Suprapubic skin (tissue), 4 donors: ENCODE results near the gene AMOTL1. TPM values are rescaled to one million over a fixed set of nuclear protein-coding genes. Genes with fewer than 3 reads are reported as not detected.

Source experiments
- DNase-seq, 2 donors: peaks; one replicate each; pipeline ENCODE4 v3.0.0-alpha.2; 2019; ENCODE audit warnings: low spot score in 2 of 2
- H3K27ac ChIP-seq: fragments of 200-600 bp; sonication (generic); one replicate; pipeline ENCODE4 v1.5.1; 2019
- H3K27me3 ChIP-seq: fragments of 200-600 bp; sonication (generic); one replicate; pipeline ENCODE4 v1.5.1; 2019
- H3K36me3 ChIP-seq: fragments of 200-600 bp; sonication (generic); one replicate; pipeline ENCODE4 v1.5.1; 2019
- H3K4me1 ChIP-seq: fragments of 200-600 bp; sonication (generic); one replicate; pipeline ENCODE4 v1.5.1; 2019
- H3K4me3 ChIP-seq: fragments of 200-600 bp; sonication (generic); one replicate; pipeline ENCODE4 v1.5.1; 2019; ENCODE audit warnings: mild to moderate bottlenecking
- H3K9me3 ChIP-seq: fragments of 200-600 bp; sonication (generic); one replicate; pipeline ENCODE4 v1.5.1; 2019
- EP300 ChIP-seq: sonication (generic); formaldehyde crosslinking; IDR thresholded peaks from one replicate; pipeline ENCODE4 v1.6.1; 2017; ENCODE audit warnings: antibody characterized with exemption
- POLR2A ChIP-seq, 2 donors: fragments of 450-650 bp; IDR thresholded peaks; one replicate each; pipeline ENCODE4 v1.6.1; 2017; ENCODE audit warnings: antibody characterized with exemption in 2 of 2, mild to moderate bottlenecking in 2 of 2, moderate library complexity in 2 of 2
- POLR2AphosphoS5 ChIP-seq, 3 donors: sonication (generic); formaldehyde crosslinking; IDR thresholded peaks; one replicate each; pipeline ENCODE4 v1.6.1; 2017; ENCODE audit warnings: antibody characterized with exemption in 3 of 3
- WGBS: methylation state at CpG from one replicate; pipeline ENCODE4 v1.1.5; 2018; 5-methylcytosine and 5-hydroxymethylcytosine counted together
- total RNA-seq, 4 donors: library from RNA; depleted of rRNA; stranded (reverse); fragments of >200 nt; gene quantifications; one replicate each; pipeline ENCODE4 v1.1.0, GENCODE V29; 2016
- TF ChIP-seq, protein P1 (sequence below), 2 donors: fragments of 200-600 bp in 1 of 2; fragments of 450-650 bp in 1 of 2; sonication (generic) in 1 of 2; IDR thresholded peaks; one replicate each; pipeline ENCODE4 v1.5.1; 2016 to 2019; ENCODE audit warnings: antibody characterized with exemption in 2 of 2, mild to moderate bottlenecking in 1 of 2, moderate library complexity in 1 of 2

Gene AMOTL1
- total RNA-seq, 4 donors from 2014 or later, result 69.7 to 86.9 (median 79.4) TPM

DNA sequence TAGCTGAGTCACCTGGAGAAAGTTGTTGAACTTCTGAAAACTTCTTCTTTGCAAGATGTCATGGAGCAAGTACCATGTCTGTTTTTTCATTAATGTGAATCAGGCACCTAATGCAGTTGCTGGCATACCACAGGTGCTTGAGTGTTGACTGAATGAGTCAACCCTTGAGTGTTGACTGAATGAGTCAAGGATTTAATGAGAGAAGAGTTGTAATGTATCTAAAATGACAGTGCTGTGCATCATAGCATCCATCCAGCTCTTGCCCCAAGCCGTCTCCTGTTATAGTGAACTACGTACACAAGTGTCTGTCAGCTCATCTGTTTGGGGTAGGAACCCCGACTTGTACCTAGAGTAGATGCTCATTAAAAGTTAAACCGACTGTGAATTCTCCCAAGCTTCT is 112.1 kb downstream of the AMOTL1 start:
- Histone ChIP-seq H3K9me3 (no peaks in the 10 kb centered on the region), H3K4me3 (no peak overlapping the region), H3K27me3 (no peaks in the 10 kb centered on the region), H3K36me3 (peaks cover 31% of the 10 kb centered on the region), H3K4me1 (peaks cover 17% of the 10 kb centered on the region), H3K27ac (no peak overlapping the region)
- TF ChIP-seq POLR2A (IDR thresholded peaks at IDR 0.05) (no peak), EP300 (no peak), POLR2AphosphoS5 (IDR thresholded peaks at IDR 0.05) (no peak)
- TF ChIP-seq, protein P1, sequence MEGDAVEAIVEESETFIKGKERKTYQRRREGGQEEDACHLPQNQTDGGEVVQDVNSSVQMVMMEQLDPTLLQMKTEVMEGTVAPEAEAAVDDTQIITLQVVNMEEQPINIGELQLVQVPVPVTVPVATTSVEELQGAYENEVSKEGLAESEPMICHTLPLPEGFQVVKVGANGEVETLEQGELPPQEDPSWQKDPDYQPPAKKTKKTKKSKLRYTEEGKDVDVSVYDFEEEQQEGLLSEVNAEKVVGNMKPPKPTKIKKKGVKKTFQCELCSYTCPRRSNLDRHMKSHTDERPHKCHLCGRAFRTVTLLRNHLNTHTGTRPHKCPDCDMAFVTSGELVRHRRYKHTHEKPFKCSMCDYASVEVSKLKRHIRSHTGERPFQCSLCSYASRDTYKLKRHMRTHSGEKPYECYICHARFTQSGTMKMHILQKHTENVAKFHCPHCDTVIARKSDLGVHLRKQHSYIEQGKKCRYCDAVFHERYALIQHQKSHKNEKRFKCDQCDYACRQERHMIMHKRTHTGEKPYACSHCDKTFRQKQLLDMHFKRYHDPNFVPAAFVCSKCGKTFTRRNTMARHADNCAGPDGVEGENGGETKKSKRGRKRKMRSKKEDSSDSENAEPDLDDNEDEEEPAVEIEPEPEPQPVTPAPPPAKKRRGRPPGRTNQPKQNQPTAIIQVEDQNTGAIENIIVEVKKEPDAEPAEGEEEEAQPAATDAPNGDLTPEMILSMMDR (IDR thresholded peaks at IDR 0.05), result no peak
- DNase-seq, result no peak
- 96% methylated on average over 4 of the region's 4 CpGs for WGBS

DNA sequence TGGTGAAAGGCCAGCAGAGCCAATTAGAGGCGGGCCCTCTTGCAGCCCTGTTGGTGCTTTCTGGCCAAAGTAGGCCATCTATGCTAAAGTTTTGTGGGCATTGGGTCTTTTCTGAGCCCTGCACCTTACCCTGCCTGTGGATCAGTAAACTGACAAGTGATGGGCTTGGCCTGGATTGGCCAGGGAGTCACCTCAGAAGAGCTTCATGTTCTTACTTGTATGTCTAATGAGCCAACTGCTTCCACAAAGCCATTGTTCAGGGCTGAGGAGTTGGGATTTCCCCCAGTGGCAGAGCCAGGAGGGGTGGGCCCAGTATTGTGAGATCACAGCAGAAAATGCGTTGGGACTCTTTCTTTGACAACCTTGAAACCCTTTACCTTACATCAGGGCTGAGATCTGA is 114.8 kb downstream of the AMOTL1 start:
- Histone ChIP-seq H3K27me3 (no peaks in the 10 kb centered on the region), H3K9me3 (no peaks in the 10 kb centered on the region), H3K27ac (no peak overlapping the region), H3K36me3 (peaks cover 14% of the 10 kb centered on the region), H3K4me3 (no peak overlapping the region), H3K4me1 (peaks cover 5% of the 10 kb centered on the region)
- TF ChIP-seq, protein P1 (IDR thresholded peaks at IDR 0.05), result no peak
- TF ChIP-seq POLR2AphosphoS5 (IDR thresholded peaks at IDR 0.05), result no peak
- 68% methylated on average over 2 of the region's 2 CpGs for WGBS
- no peak for DNase-seq

DNA sequence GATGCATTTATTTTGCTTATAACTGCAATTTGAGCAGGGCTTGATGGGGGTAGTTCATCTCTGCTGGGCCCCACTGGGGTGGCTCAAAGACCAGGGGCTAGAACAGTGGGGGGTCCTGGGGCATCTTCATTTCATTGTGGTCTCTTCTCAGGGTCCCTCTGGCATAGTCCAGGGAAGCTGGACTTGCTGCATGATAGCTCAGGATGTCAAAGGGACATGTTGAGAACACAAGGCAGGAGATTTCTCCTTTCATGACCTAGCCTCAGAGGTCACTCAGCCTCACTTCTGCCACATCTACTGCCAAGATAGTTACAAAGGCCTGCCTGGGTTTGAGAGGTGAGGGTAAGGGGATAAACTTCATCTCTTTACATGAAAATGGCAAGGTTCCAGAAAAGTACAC is 115.7 kb downstream of the AMOTL1 start:
- TF ChIP-seq EP300 (no peak), POLR2A (IDR thresholded peaks at IDR 0.05) (no peak), POLR2AphosphoS5 (IDR thresholded peaks at IDR 0.05) (no peak)
- TF ChIP-seq, protein P1 (IDR thresholded peaks at IDR 0.05), result no peak
- no peak for DNase-seq
- H3K36me3 ChIP-seq, result peaks cover 10% of the 10 kb centered on the region
- no peak overlapping the region for H3K4me3 ChIP-seq
- H3K27ac ChIP-seq, result no peak overlapping the region
- H3K9me3 ChIP-seq, result no peaks in the 10 kb centered on the region
- H3K27me3 ChIP-seq, result no peaks in the 10 kb centered on the region
- H3K4me1 ChIP-seq, result peaks cover 5% of the 10 kb centered on the region

DNA sequence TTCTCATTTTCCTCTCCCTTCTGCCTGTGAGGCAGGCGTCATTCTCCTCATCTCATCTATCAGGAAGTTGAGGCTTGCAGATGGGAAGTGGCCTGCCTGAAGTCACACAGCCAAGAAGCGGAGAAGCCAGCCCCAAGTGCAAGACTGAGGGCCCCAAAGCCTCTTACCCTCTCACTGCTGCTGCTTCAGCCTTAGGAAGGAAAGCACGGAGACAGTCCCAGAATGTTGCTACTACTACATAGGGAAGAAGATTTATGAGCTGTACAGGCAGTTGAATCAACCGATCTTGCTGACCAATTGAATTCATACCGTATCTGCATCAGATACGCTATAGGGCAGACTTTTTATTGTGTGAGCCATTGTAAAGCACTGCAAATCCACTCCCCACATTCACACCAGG is 116.2 kb downstream of the AMOTL1 start:
- TF ChIP-seq EP300 (no peak), POLR2AphosphoS5 (IDR thresholded peaks at IDR 0.05) (no peak), POLR2A (IDR thresholded peaks at IDR 0.05) (no peak)
- TF ChIP-seq, protein P1 (IDR thresholded peaks at IDR 0.05), result no peak
- Histone ChIP-seq H3K27ac (no peak overlapping the region), H3K4me1 (peaks cover 5% of the 10 kb centered on the region), H3K4me3 (no peak overlapping the region), H3K36me3 (peaks cover 5% of the 10 kb centered on the region), H3K27me3 (no peaks in the 10 kb centered on the region), H3K9me3 (no peaks in the 10 kb centered on the region)
- 65% methylated on average over 6 of the region's 6 CpGs for WGBS
- DNase-seq, result no peak

DNA sequence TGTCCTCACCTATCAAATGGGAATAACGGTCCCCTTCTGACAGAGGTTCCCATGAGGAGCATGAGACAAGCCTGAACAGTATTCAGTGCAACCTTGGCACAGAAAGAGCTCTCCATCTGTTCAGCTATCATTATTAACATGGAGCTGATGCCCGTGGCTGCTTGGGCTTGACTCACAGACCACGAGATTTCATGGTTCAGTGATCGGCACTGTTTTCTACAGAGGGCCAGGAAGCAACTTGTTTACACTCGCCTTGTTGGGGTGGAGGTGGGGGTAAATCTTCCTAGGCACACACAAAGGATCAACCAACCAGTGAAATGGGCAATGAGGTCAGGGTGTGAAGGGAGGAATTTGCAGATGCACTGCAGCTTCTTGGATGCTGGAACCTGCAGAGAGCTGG is 117.0 kb downstream of the AMOTL1 start:
- H3K4me1 ChIP-seq, result peaks cover 5% of the 10 kb centered on the region
- no peaks in the 10 kb centered on the region for H3K9me3 ChIP-seq
- DNase-seq, result no peak
- H3K36me3 ChIP-seq, result peaks cover 4% of the 10 kb centered on the region
- no peak overlapping the region for H3K4me3 ChIP-seq
- TF ChIP-seq, protein P1 (IDR thresholded peaks at IDR 0.05), result no peak
- TF ChIP-seq POLR2AphosphoS5 (IDR thresholded peaks at IDR 0.05) (no peak), EP300 (no peak), POLR2A (IDR thresholded peaks at IDR 0.05) (no peak)
- H3K27ac ChIP-seq, result no peak overlapping the region
- WGBS, result 32% methylated on average over 3 of the region's 5 CpGs
- no peaks in the 10 kb centered on the region for H3K27me3 ChIP-seq
